ENCODE measurements around the gene RHOA.

GRCh38 chr3:49413338-49413734 lies 1.6 kb upstream of the RHOA start:
- TF ChIP-seq ZNF311 (tag by site-specific recombination; IDR thresholded peaks at IDR 0.05; ENCODE audit: borderline replicate concordance) (no peak), REST (tag by site-specific recombination; IDR thresholded peaks at IDR 0.05) (no peak), HOXA7 (CRISPR knock-in tag; IDR thresholded peaks at IDR 0.05; ENCODE audit: borderline replicate concordance) (no peak), ZNF175 (tag by site-specific recombination; IDR thresholded peaks at IDR 0.05) (no peak)
- TF ChIP-seq, protein P1, sequence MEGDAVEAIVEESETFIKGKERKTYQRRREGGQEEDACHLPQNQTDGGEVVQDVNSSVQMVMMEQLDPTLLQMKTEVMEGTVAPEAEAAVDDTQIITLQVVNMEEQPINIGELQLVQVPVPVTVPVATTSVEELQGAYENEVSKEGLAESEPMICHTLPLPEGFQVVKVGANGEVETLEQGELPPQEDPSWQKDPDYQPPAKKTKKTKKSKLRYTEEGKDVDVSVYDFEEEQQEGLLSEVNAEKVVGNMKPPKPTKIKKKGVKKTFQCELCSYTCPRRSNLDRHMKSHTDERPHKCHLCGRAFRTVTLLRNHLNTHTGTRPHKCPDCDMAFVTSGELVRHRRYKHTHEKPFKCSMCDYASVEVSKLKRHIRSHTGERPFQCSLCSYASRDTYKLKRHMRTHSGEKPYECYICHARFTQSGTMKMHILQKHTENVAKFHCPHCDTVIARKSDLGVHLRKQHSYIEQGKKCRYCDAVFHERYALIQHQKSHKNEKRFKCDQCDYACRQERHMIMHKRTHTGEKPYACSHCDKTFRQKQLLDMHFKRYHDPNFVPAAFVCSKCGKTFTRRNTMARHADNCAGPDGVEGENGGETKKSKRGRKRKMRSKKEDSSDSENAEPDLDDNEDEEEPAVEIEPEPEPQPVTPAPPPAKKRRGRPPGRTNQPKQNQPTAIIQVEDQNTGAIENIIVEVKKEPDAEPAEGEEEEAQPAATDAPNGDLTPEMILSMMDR (tag by site-specific recombination; IDR thresholded peaks at IDR 0.05) = no peak

Measured in HEK293 (cell line).